SK-N-SH (cell line): ENCODE data around the gene AKAP10. TPM values are rescaled to one million over a fixed set of nuclear protein-coding genes. Genes with fewer than 3 reads are reported as not detected.

Experiments used
- CTCF ChIA-PET: fragments of 300-600, 350-600 bp; formaldehyde crosslinking; extraction: SDS; loops from one replicate; lab custom pipeline; 2021; lab: Yijun Ruan, JAX
- POLR2A ChIA-PET: fragments of 350-600 bp; sonication (Branson Sonifier 250); formaldehyde crosslinking; extraction: SDS; loops from one replicate; lab custom pipeline; 2020; ENCODE audit warnings: antibody characterized with exemption, inconsistent platforms; lab: Yijun Ruan, JAX
- DNase-seq: peaks from one replicate; pipeline ENCODE4 v3.0.0; 2012
- H2AFZ ChIP-seq: fragments of 200-600 bp; sonication (generic); 2 replicates; pipeline ENCODE4 v1.8.1; 2016; ENCODE audit warnings: antibody characterized with exemption, mild to moderate bottlenecking, low read depth
- H3F3A ChIP-seq: fragments of 200-600 bp; sonication (generic); replicated peaks from 2 replicates; pipeline ENCODE3; 2016; ENCODE audit warnings: antibody characterized with exemption, mild to moderate bottlenecking; ENCODE audit not compliant: insufficient read depth
- H3K27ac ChIP-seq, 2 experiments: fragments of 200-500 bp in 1 of 2; fragments of 200-600 bp in 1 of 2; sonication (Bioruptor generic) in 1 of 2; sonication (generic), shearing (Covaris generic) in 1 of 2; 2 replicates each; pipeline versions ENCODE4 v1.5.1 to v1.6.1; 2014 to 2016; ENCODE audit warnings: low read depth in 2 of 2, inconsistent platforms in 1 of 2, low read length in 1 of 2, mild to moderate bottlenecking in 1 of 2, mixed read lengths in 1 of 2
- H3K27me3 ChIP-seq: fragments of 200-600 bp; sonication (generic), shearing (Covaris generic); 2 replicates; pipeline ENCODE4 v1.6.1; 2016; ENCODE audit warnings: mixed run types; ENCODE audit not compliant: insufficient read depth
- H3K36me3 ChIP-seq, 2 experiments: fragments of 200-500 bp in 1 of 2; fragments of 200-600 bp in 1 of 2; sonication (Bioruptor generic) in 1 of 2; sonication (generic) in 1 of 2; replicated peaks in 1 of 2; 2 replicates each; pipeline versions ENCODE3 to v1.5.1; 2014 to 2016; ENCODE audit warnings: low read length in 1 of 2, mild to moderate bottlenecking in 1 of 2; ENCODE audit not compliant: insufficient read depth in 2 of 2, control insufficient read depth in 1 of 2
- H3K4me1 ChIP-seq, 2 experiments: fragments of 200-500 bp in 1 of 2; fragments of 200-600 bp in 1 of 2; sonication (Bioruptor generic) in 1 of 2; sonication (generic), shearing (Covaris generic) in 1 of 2; 2 replicates each; pipeline versions ENCODE4 v1.5.1 to v1.6.1; 2014 to 2016; ENCODE audit warnings: low read depth in 1 of 2, low read length in 1 of 2, mixed run types in 1 of 2; ENCODE audit not compliant: insufficient read depth in 2 of 2, control insufficient read depth in 1 of 2
- H3K4me2 ChIP-seq: fragments of 200-600 bp; sonication (generic), shearing (Covaris generic); 2 replicates; pipeline ENCODE4 v1.6.1; 2017; ENCODE audit warnings: mixed run types
- H3K4me3 ChIP-seq, 2 experiments: fragments of 200-500 bp in 1 of 2; fragments of 200-600 bp in 1 of 2; sonication (Bioruptor generic) in 1 of 2; sonication (generic), shearing (Covaris generic) in 1 of 2; 2 replicates each; pipeline versions ENCODE4 v1.5.1 to v1.8.1; 2014 to 2016; ENCODE audit warnings: low read depth in 2 of 2, inconsistent platforms in 1 of 2, low read length in 1 of 2, mild to moderate bottlenecking in 1 of 2, mixed read lengths in 1 of 2, moderate library complexity in 1 of 2
- H3K79me2 ChIP-seq: fragments of 200-600 bp; sonication (generic); 2 replicates; pipeline ENCODE4 v1.8.1; 2017; ENCODE audit warnings: mild to moderate bottlenecking; ENCODE audit not compliant: insufficient read depth
- H3K9ac ChIP-seq: fragments of 200-600 bp; sonication (generic); 2 replicates; pipeline ENCODE4 v1.6.1; 2017; ENCODE audit warnings: mixed run types
- H3K9me2 ChIP-seq: fragments of 200-600 bp; sonication (generic); 2 replicates; pipeline ENCODE4 v1.6.1; 2017; ENCODE audit warnings: mixed run types
- H3K9me3 ChIP-seq: fragments of 200-600 bp; sonication (generic); 2 replicates; pipeline ENCODE4 v1.6.1; 2017; ENCODE audit warnings: mixed run types, mild to moderate bottlenecking, moderate library complexity
- H4K20me1 ChIP-seq: fragments of 200-600 bp; sonication (generic); 2 replicates; pipeline ENCODE4 v1.6.1; 2017; ENCODE audit warnings: mild to moderate bottlenecking, mixed run types; ENCODE audit not compliant: insufficient read depth
- CHD2 ChIP-seq: fragments of 150-350 bp; IDR thresholded peaks from 2 replicates; pipeline ENCODE4 v1.6.1; 2018; ENCODE audit warnings: low read length; ENCODE audit not compliant: partially characterized antibody
- CTCF ChIP-seq: fragments of 200-600 bp; sonication (generic); IDR thresholded peaks from 2 replicates; pipeline ENCODE4 v1.6.1; 2017; ENCODE audit warnings: antibody characterized with exemption, mild to moderate bottlenecking, moderate library complexity
- ELF1 ChIP-seq: IDR thresholded peaks from 2 replicates; pipeline ENCODE4 v1.4.0; 2012
- EP300 ChIP-seq, 2 experiments: IDR thresholded peaks; 2 replicates each; pipeline versions ENCODE4 v1.4.0 to v1.6.1; 2012; ENCODE audit warnings: borderline replicate concordance in 1 of 2, low read depth in 1 of 2, low read length in 1 of 2
- FOSL2 ChIP-seq: IDR thresholded peaks from 2 replicates; pipeline ENCODE4 v1.4.0; 2012; ENCODE audit warnings: low read depth, mild to moderate bottlenecking, moderate library complexity, borderline replicate concordance
- FOXJ3 ChIP-seq: sonication (generic); formaldehyde crosslinking; IDR thresholded peaks from 2 replicates; pipeline ENCODE4 v1.5.1; 2020; ENCODE audit warnings: mild to moderate bottlenecking, missing genetic modification reagents
- GABPA ChIP-seq: IDR thresholded peaks from 2 replicates; pipeline ENCODE4 v1.4.0; 2012; ENCODE audit warnings: low read depth, mild to moderate bottlenecking
- IRF3 ChIP-seq: fragments of 150-350 bp; IDR thresholded peaks from 2 replicates; pipeline ENCODE4 v1.6.1; 2016; ENCODE audit warnings: mild to moderate bottlenecking, low read depth, low read length
- MAX ChIP-seq: IDR thresholded peaks from 2 replicates; pipeline ENCODE4 v1.4.0; 2012; ENCODE audit warnings: low read depth
- MEF2A ChIP-seq: IDR thresholded peaks from 2 replicates; pipeline ENCODE4 v1.4.0; 2012; ENCODE audit warnings: low read depth, borderline replicate concordance
- NRF1 ChIP-seq: IDR thresholded peaks from 2 replicates; pipeline ENCODE4 v1.6.1; 2012; ENCODE audit warnings: low read depth, mild to moderate bottlenecking, low read length
- PBX3 ChIP-seq: IDR thresholded peaks from 2 replicates; pipeline ENCODE4; 2012
- POLR2AphosphoS5 ChIP-seq: IDR thresholded peaks from 2 replicates; pipeline ENCODE4 v1.6.1; 2012; ENCODE audit warnings: low read depth, low read length
- RAD21 ChIP-seq: IDR thresholded peaks from 2 replicates; pipeline ENCODE4 v1.6.1; 2012; ENCODE audit warnings: mild to moderate bottlenecking, low read length
- RCOR1 ChIP-seq: fragments of 150-350 bp; IDR thresholded peaks from 2 replicates; pipeline ENCODE4 v1.6.1; 2017; ENCODE audit warnings: antibody characterized with exemption, low read length
- RFX5 ChIP-seq: IDR thresholded peaks from 2 replicates; pipeline ENCODE4 v1.6.1; 2012; ENCODE audit warnings: mild to moderate bottlenecking, improper control_type of control experiment, low read length
- RXRA ChIP-seq: IDR thresholded peaks from 2 replicates; pipeline ENCODE4 v1.4.0; 2012; ENCODE audit warnings: low read depth, mild to moderate bottlenecking, borderline replicate concordance
- SIN3A ChIP-seq: IDR thresholded peaks from 2 replicates; pipeline ENCODE4 v1.6.1; 2012; ENCODE audit warnings: low read depth, mild to moderate bottlenecking, low read length, moderate library complexity, borderline replicate concordance
- SMC3 ChIP-seq: IDR thresholded peaks from 2 replicates; pipeline ENCODE4 v1.6.1; 2012; ENCODE audit warnings: low read depth, low read length, improper control_type of control experiment
- TAF1 ChIP-seq: IDR thresholded peaks from 2 replicates; pipeline ENCODE4 v1.6.1; 2012; ENCODE audit warnings: low read depth, mild to moderate bottlenecking, low read length, moderate library complexity, borderline replicate concordance
- TCF12 ChIP-seq: IDR thresholded peaks from 2 replicates; pipeline ENCODE4 v1.4.0; 2012
- TEAD4 ChIP-seq: IDR thresholded peaks from 2 replicates; pipeline ENCODE4 v1.4.0; 2012; ENCODE audit warnings: mild to moderate bottlenecking, borderline replicate concordance; ENCODE audit not compliant: insufficient read depth
- USF1 ChIP-seq: IDR thresholded peaks from 2 replicates; pipeline ENCODE4 v1.4.0; 2012; ENCODE audit warnings: low read depth, borderline replicate concordance
- WGBS: methylation state at CpG from one replicate; pipeline ENCODE4 v1.1.6; 2017; ENCODE audit warnings: low lambda C conversion rate; 5-methylcytosine and 5-hydroxymethylcytosine counted together
- polyA plus RNA-seq, 3 experiments: library from polyadenylated mRNA; depleted of rRNA; stranded (reverse); fragments of >200 nt; gene quantifications; 2 replicates each; pipeline ENCODE4 v1.2.3, GENCODE V29; 2012

AKAP10 gene, protein sequence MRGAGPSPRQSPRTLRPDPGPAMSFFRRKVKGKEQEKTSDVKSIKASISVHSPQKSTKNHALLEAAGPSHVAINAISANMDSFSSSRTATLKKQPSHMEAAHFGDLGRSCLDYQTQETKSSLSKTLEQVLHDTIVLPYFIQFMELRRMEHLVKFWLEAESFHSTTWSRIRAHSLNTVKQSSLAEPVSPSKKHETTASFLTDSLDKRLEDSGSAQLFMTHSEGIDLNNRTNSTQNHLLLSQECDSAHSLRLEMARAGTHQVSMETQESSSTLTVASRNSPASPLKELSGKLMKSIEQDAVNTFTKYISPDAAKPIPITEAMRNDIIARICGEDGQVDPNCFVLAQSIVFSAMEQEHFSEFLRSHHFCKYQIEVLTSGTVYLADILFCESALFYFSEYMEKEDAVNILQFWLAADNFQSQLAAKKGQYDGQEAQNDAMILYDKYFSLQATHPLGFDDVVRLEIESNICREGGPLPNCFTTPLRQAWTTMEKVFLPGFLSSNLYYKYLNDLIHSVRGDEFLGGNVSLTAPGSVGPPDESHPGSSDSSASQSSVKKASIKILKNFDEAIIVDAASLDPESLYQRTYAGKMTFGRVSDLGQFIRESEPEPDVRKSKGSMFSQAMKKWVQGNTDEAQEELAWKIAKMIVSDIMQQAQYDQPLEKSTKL
- 12.7 and 17.1 TPM in 2 replicates for polyA plus RNA-seq (2012; rRNA removed)
- polyA plus RNA-seq (2012; cell fraction: cytosol; rRNA removed), result 13.3 and 14.4 TPM in 2 replicates
- polyA plus RNA-seq (2012; cell fraction: nucleus; rRNA removed), result 18.4 and 33.4 TPM in 2 replicates

DNA sequence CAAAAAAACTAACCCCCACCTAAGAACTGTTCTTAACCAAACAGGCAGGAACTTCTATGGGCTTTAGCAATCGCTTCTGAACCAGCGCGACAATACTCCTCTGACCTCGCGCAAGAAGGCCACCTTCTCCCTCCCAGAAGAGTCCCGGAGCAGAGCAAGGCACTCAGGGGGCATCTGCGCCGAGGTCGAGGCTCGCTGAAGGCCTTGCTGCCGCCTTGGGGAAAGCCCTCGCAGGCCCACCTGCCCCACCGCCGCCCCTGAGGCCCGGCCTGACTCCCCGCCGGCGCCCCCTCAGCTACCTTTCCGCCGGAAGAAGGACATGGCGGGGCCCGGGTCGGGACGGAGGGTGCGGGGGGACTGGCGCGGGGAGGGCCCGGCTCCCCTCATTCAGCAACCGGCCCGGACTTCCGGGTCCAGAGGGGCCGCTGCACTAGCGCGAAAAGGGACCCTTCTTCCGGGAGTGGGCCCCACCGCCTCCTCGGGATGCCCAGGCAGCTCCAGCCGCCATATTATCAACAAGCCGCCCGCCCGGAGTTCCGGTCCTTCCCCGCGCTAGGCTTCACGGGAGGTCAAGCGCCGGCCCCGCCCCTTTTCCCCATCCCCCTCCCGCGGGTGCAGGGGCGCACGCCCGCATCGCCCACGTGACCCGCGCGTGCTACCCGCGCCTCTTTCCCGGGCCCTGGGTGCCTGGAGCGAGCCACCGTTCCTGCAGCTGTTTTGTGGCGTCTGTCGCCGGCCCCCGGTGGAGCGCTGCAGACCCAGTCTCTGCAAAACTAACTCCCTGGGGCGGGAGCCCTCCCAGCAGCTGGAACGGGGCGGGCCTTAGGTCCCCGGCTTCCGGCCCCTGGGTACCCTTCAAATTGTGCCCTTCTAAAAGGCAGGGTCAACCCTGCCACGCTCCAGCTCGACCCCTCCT, at the start of gene AKAP10:
Gene AKAP10 (minus strand): TSS at position 536 of the 916 bp plus-strand sequence. CDS start 149 bp downstream, at position 387.
- 0% methylated on average over 40 of the region's 75 CpGs for WGBS
- Histone ChIP-seq H3F3A (no peaks in the 10 kb centered on the region), H4K20me1 (peaks cover 5% of the 10 kb centered on the region; the same call in 1 of the 2 replicates), H3K36me3 (no peaks in the 10 kb centered on the region), H3K79me2 (peaks cover 57% of the 10 kb centered on the region), H3K27ac (peak within 1 kb of the TSS; percentile 85 to 86), H2AFZ (peak within 1 kb of the TSS; percentile 91), H3K4me2 (peak within 1 kb of the TSS; percentile 91), H3K4me1 (peaks cover 4 to 11% of the 10 kb centered on the region in 2 experiments; a peak in 1 of 4 replicates), H3K9me2 (no peaks in the 10 kb centered on the region), H3K9ac (peak within 1 kb of the TSS; percentile 97), H3K27me3 (no peaks in the 10 kb centered on the region), H3K9me3 (no peaks in the 10 kb centered on the region), H3K4me3 (peak within 1 kb of the TSS; percentile 66 to 87)
- ChIA-PET POLR2A (interaction anchor here (0.6 to 1.3 kb wide), 3 partner anchors 10 to 1009 kb away, joined by 3 to 7 read pairs (median 3); no protein-coding TSS in a partner anchor), CTCF (interaction anchor here (0.5 to 1.6 kb wide), 4 partner anchors 15 to 343 kb away, joined by 3 to 7 read pairs (median 3); no protein-coding TSS in a partner anchor)
- DNase-seq, result peak; percentile 99
- TF ChIP-seq ELF1 (peak; percentile 65; the same call in 1 of the 2 replicates), NRF1 (peak; percentile 37; the same call in 1 of the 2 replicates), USF1 (peak; percentile 97), TAF1 (peak; percentile 87), TEAD4 (no peak), POLR2AphosphoS5 (peak; percentile 80), RFX5 (no peak), PBX3 (peak; percentile 14; the same call in 1 of the 2 replicates), RAD21 (no peak), SMC3 (no peak), MEF2A (no peak), SIN3A (0 out of 2 replicates have a peak, but pooled peaks have one; percentile 54), RXRA (0 out of 2 replicates have a peak, but pooled peaks have one; percentile 17), CHD2 (peak; percentile 93), TCF12 (0 out of 2 replicates have a peak, but pooled peaks have one; percentile 28), MAX (peak; percentile 98), FOXJ3 (no peak), EP300 (IDR thresholded peaks at IDR 0.05; ENCODE audit: borderline replicate concordance in 1 of 2, low read depth in 1 of 2, low read length in 1 of 2) (peak in 1 of 2 experiments; percentile 45; a peak in 1 of 4 replicates), FOSL2 (no peak), CTCF (no peak), GABPA (peak; percentile 74), RCOR1 (no peak), IRF3 (no peak)
